HG03342 (cell line): Measurements from ENCODE around the gene NAB1.
"Not testable (repeated sequence)": the region's sequence is repeated elsewhere in the genome, so short reads cannot be mapped to it uniquely, and the experiment has no call there.

Experiments
- ATAC-seq: cut with Tn5 transposase; IDR thresholded peaks from one replicate; pipeline ENCODE4 v1.9.1; 2021; ENCODE audit warnings: mild to moderate bottlenecking, moderate library complexity; ENCODE audit not compliant: unreplicated experiment

Gene NAB1, protein sequence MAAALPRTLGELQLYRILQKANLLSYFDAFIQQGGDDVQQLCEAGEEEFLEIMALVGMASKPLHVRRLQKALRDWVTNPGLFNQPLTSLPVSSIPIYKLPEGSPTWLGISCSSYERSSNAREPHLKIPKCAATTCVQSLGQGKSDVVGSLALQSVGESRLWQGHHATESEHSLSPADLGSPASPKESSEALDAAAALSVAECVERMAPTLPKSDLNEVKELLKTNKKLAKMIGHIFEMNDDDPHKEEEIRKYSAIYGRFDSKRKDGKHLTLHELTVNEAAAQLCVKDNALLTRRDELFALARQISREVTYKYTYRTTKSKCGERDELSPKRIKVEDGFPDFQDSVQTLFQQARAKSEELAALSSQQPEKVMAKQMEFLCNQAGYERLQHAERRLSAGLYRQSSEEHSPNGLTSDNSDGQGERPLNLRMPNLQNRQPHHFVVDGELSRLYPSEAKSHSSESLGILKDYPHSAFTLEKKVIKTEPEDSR

DNA sequence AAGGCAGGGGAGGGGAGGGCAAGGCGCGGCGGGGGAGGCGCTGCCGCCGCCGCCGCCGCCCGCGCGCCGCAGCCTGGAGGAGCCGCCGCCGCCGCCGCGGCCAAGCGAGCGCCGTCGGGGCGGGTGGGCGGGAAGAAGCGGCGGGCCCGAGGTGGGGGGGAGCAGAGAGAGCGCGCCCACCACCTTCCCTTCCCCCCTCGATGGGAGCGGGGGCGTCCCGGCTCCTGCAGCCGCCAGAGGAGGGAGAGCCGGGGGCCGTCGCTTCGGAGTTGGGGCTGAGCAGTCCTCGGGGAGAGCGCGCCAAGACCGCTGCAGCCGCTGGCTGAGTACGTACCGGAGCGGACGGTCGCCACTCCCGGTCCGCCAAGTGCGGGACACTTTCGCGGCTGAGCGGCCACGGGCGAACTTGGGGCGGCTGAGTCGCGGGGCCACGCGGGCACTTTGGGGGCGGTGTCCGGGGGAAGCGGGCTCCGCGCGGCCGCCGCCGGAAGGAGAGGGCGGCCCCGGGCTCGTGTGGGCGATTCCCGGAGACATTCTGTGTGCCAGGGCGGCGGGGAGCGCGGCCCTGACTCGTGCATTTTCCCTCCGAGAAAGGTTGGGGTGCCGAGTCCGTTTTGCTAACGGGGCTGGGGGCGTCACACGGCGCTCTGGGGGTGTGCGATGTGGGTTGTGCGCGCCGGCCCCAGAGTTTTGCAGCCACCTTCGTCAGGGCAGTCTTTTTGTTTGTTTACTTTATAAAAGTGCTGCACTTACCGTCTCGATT, at the start of gene NAB1:
TSS of gene NAB1 (plus strand) at position 49 of the 763 bp plus-strand sequence. CDS start 10,094 bp downstream, outside the sequence.
- peak; percentile 39 for ATAC-seq

DNA sequence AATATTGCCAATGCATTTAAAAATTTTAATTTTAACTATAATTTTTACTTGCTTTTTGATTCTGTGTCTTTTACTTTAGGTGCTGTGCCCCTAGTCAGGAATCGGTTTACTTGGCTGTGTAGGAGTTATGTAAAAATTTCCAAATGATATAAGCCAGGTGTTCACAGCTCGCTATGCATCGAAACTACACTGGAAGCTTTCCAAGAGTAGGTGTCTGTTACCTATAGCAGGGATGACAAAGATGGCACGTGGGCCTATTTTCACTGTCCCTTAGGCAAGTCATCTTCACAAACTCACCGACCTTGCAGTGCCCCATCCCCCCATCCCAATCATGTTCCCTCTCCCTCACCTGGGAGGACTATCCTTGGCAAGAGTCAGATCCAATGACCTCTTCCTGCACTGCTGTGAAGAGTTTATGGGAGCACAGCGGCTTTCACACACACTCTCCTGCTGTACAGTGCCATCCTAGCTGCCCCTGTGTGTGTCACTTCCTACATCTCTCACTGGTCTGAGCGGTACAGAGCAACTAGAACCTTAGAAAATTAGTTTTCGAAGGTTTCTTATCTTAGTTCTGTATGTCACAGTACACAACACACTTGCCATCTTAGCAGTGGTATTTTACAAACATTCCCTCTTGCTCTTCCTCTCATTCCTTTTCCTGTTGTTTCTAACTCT, 49.2 kb upstream of the NAB1 start:
- no peak for ATAC-seq

GRCh38 chr2:190600293-190601103, 48.4 kb upstream of the NAB1 start:
- ATAC-seq, result no peak

- no peak for ATAC-seq
Observed at GRCh38 chr2:190603374-190603773, 45.5 kb upstream of the NAB1 start.

GRCh38 chr2:190607014-190607597, 41.8 kb upstream of the NAB1 start:
- ATAC-seq, result no peak

DNA sequence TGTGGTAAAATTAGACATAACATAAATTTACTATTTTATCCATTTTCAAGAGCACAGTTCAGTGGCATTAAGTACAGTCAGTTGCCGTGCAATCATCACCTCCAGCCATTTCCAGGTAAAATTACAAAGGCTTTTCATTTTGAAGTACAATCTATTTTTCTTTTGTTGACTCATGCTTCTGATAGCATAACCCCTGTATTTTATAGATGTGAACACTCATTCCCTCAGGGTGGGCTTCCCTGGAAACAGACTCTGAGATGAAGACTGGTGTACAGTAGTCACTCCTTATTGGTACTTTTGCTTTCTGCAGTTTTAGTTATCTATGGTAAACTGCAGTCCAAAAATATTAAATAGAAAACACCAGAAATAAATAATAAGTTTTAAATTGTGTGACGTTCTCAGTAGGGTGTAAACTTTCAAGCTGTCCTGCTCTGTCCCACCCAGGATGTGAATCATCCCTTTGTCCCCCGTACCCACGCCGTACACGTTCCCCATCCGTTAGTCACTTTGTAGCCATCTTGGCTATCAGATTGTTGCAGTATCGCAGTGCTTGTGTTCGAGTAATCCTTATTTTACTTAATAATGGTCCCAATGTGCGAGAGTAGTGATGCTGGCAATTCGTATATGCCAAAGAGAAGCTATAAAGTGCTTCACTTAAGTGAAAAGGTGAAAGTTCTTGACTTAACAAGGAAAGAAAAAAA, 41.1 kb upstream of the NAB1 start:
- no peak for ATAC-seq

GRCh38 chr2:190608863-190609262, 40.0 kb upstream of the NAB1 start:
- ATAC-seq, result not testable (repeated sequence)

GRCh38 chr2:190609397-190609796, 39.5 kb upstream of the NAB1 start:
- ATAC-seq, result not testable (repeated sequence)

- not testable (repeated sequence) for ATAC-seq
Observed at GRCh38 chr2:190610528-190610927, 38.4 kb upstream of the NAB1 start.

DNA sequence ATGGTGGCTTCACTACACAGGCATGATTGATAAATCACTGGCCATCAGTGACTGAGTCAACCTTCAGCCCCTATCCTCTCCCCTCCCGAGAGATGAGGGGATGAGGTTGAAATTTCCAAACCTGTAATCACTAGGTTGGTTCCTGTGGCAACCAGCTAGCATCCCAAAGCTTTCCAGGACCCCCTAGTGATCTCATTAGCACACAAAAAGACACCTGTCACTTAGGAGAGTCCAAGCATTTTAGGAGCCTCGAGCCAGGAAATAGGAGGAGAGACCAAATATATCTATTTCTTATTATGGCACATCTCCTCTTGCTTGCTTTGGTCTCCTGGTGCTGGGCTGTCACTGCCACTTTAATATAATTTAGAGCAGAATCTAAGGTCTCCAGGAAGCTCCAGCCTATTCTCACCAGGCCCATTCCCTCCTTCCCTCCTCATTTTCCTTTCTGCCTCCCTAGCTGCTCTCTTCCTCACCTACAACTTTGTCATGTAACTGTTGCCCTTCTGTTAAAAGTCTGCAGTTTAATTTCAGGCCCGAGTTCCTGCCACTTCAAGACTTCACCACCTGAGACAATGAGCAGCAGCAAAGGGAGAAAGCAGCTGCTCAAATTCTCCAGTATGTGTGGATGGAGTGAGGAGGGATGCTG, 33.2 kb upstream of the NAB1 start:
- ATAC-seq, result no peak

DNA sequence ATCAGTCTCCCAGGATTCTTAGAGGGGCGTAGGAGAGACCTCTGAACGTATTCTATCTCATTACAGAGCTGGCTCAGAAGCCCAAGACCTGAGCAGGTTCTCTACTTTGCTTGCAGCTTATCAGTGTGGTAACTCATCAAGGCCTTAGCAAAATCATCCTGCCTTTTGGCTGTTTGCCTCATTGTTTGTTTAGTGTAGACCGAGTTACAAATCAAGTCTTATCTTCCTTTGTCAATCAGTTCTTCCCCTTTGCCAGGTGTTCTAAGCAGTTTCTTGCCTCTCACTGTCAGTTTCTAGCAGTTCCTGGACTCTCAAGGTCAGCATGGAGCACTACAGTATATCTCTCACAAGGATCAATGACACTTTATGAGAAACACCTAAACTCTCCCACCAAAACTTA, 30.9 kb upstream of the NAB1 start:
- no peak for ATAC-seq

GRCh38 chr2:190625691-190626090, 23.2 kb upstream of the NAB1 start:
- no peak for ATAC-seq

DNA sequence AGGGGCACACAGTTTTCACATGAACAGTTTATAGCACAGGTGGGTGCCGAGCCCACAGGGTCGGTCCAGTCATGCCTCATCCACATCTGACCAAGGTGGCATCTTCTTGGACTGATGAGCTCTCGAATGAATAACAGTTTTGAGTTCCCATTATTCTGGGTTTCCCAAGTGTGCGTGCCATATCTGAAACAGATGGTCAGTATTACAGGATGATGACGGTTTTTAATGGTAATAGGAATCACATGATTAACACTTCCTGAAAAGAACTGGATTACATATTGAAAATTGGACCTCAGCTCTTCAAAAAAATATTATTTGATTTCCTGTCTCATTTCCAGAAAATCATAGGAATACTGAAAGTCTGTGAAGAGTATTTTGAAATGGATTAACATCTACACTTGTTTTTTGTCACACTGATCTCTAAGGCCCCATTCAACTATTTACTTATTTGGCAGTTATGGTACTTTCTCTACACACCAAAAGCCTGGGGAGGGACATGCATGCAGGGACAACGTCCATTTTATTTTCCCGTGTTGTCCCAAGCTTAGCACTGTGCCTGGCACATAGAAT, 22.2 kb upstream of the NAB1 start:
- no peak for ATAC-seq

DNA sequence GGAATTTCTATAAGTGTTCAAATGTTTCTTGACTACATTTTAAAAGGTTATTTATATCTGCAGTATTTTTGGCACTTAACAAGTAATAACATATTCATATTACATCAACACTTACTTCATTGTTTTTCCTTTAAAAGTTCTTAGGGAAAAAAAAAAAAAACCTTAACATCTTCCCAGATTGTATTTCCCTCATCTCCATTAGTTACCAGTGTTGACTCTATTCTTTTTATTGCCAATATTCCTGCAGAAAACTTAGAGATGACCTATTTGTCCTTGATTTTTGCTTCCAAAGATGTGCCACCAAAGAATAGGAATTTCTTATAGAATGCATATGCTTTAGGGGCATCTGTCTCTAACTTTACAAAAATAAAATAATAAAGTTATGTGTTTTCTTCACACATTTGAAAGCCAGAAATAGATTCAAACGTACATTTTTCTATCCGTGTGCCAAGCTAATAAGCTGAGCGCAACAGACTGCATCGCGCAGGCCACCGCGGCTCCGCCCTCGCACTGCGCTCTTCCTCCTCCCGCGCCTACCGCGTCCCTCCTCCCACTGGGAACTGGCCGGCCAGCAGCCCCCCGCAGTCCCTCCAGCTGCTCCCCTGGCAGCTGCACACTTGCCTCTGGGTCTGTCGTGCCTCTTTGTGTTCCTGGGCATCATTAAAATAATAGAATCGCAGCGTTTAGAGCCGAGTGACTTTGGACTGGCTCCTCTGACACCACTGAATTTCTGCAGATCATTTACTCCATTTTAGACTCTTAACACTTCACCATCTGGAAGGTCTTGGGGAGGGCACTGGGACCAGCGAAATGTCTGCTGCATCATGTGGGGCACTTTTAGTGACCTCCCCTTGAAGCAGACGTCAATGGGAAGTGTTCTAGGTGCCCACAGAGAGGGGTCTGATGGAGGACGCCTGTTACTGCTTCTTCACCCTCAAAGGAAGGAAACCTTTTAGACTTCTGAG, 21.2 kb upstream of the NAB1 start:
- peak; percentile 91 for ATAC-seq

GRCh38 chr2:190628591-190629319, 20.1 kb upstream of the NAB1 start:
- no peak for ATAC-seq

DNA sequence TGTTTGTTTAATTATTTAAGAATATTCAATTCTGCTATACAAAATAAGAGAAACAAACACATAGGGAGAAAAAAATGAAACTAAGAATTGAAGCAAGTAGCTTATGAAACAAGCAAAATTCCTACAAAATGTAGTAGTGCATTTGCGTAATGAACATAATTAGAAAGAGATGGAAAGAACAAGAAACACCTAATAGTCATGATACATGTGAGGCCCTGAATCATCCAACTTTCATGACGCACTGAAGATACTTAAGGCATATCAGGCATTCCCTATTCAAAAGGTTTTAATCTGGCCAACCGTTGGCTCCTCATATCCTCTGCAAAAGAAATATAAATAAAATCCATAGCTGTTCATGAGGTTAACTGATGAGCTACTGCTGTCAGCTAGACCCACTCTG, 14.5 kb upstream of the NAB1 start:
- no peak for ATAC-seq

DNA sequence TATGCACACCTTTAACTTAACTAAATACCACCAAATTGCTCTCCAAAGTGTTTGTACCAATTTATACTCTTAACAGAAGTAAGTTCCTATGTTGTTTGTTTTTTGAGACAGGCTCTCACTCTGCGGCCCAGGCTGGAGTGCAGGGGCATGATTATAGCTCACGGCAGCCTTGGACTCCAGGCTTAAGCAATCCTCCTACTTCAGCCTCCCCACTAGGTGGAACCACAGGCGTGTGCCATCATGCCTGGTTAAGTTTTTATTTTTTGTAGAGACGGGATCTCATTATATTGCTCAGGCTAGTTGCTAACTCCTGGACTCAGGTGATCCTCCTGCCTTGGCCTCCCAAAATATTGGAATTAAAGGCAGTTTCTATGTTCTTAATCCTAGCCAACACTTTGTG, 13.1 kb upstream of the NAB1 start:
- no peak for ATAC-seq
